AG04449 (cell line): ENCODE data around the gene TBC1D5.

Experiments used
- CTCF ChIA-PET: fragments of 350-600 bp; formaldehyde crosslinking; extraction: SDS; loops from one replicate; lab custom pipeline; 2021; ENCODE audit warnings: antibody characterized with exemption; lab: Yijun Ruan, JAX
- POLR2A ChIA-PET: fragments of 400-600, 350-600 bp; formaldehyde crosslinking; extraction: SDS; loops from one replicate; lab custom pipeline; 2020; ENCODE audit warnings: antibody characterized with exemption, inconsistent platforms; lab: Yijun Ruan, JAX
- DNase-seq: peaks from one replicate; pipeline ENCODE4 v3.0.0-alpha.2; 2010; ENCODE audit warnings: low read depth, low spot score
- H3K4me3 ChIP-seq: 2 replicates; pipeline ENCODE4 v1.5.1; 2011; ENCODE audit warnings: low read depth, mild to moderate bottlenecking, control low read depth, low read length
- TF ChIP-seq, protein P1 (sequence below): IDR thresholded peaks from one replicate; pipeline ENCODE4 v1.5.1; 2011; ENCODE audit warnings: mild to moderate bottlenecking, moderate library complexity, low read length, control low read depth, inconsistent platforms; ENCODE audit not compliant: insufficient read depth; ENCODE audit errors: missing control alignments

The TBC1D5 gene

GRCh38 chr3:17473761-17474160, 268.7 kb downstream of the TBC1D5 start:
- DNase-seq = no peak
- CTCF ChIA-PET = interaction anchor here (1.0 to 2.8 kb wide), 3 partner anchors 9 to 367 kb away, joined by 3 to 20 read pairs (median 3); no protein-coding TSS in a partner anchor
- POLR2A ChIA-PET = no interaction called here
- TF ChIP-seq, protein P1, sequence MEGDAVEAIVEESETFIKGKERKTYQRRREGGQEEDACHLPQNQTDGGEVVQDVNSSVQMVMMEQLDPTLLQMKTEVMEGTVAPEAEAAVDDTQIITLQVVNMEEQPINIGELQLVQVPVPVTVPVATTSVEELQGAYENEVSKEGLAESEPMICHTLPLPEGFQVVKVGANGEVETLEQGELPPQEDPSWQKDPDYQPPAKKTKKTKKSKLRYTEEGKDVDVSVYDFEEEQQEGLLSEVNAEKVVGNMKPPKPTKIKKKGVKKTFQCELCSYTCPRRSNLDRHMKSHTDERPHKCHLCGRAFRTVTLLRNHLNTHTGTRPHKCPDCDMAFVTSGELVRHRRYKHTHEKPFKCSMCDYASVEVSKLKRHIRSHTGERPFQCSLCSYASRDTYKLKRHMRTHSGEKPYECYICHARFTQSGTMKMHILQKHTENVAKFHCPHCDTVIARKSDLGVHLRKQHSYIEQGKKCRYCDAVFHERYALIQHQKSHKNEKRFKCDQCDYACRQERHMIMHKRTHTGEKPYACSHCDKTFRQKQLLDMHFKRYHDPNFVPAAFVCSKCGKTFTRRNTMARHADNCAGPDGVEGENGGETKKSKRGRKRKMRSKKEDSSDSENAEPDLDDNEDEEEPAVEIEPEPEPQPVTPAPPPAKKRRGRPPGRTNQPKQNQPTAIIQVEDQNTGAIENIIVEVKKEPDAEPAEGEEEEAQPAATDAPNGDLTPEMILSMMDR = no peak
- H3K4me3 ChIP-seq = no peak overlapping the region

- TF ChIP-seq, protein P1 = no peak
- H3K4me3 ChIP-seq = no peak overlapping the region
- CTCF ChIA-PET = interaction anchor here (3.4 kb wide), 1 partner anchor 372 kb away, joined by 19 read pairs; no protein-coding TSS in a partner anchor
- DNase-seq = no peak
- POLR2A ChIA-PET = no interaction called here
Observed at GRCh38 chr3:17469954-17470353, 272.5 kb downstream of the TBC1D5 start.

DNA sequence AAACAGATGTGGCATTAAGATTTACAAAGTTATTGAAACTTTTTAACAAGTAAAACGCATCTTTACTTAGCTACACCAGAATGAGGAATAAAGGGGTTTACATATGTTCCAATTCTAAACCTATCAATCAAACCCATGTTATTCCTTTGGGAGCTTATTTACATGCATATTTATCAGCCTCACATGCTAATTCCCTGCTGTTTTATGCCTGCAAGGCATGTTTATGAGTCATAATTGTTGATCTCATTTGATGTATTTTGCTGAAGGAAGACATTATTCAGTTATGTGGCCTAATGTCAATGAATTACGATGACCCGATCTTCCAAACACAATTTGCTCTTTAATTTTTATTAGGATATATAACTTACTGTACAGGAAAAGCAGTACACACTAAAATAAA, 272.9 kb downstream of the TBC1D5 start:
- no peak overlapping the region for H3K4me3 ChIP-seq
- ChIA-PET CTCF (interaction anchor here (3.4 kb wide), 1 partner anchor 372 kb away, joined by 19 read pairs; no protein-coding TSS in a partner anchor), POLR2A (no interaction called here)
- DNase-seq = no peak
- TF ChIP-seq, protein P1 = no peak

DNA sequence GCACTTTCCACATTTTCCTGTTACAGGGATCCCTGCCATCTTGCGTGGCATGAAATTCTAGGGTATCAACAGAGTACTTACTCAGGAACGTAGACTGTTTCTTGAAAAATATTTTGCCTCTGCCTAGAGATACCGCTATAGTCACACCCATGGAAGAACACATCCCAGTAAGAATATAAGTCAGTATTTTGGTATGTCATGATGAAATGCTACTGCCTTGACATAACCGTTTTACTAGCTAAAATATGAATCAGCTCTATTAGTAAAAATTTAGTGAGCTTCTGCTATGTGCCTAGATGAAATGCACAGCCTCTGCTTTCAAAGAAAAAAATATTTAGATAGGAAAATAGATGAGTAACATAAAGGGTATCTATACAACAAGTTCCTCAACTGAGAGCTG, 276.4 kb downstream of the TBC1D5 start:
- ChIA-PET CTCF (interaction anchor here (1.4 kb wide), 1 partner anchor 220 kb away, joined by 3 read pairs; no protein-coding TSS in a partner anchor), POLR2A (no interaction called here)
- no peak for DNase-seq
- H3K4me3 ChIP-seq = no peak overlapping the region
- TF ChIP-seq, protein P1 = no peak

DNA sequence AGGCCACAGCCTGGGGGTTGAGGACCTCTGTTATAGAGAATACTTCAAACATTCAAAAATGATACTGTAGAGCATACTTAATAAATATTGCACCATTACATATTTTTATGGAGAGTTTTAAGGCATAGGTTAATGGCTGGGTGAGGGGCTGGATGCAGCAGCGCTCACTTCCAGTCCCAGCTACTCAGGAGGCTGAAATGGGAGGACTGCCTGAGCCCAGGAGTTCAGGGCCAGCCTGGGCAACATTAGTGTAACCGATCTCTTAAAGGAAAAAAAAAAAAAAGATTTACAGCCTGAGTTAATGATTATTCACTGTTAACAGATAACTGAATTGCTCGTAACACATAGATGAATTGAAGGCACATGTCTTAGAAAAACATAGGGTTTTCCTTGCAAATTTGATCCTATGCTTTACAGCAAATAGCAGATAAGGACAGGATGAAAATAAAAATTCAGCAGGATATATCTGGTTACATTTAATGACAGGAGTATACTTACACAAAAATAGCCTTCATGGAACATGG, 282.9 kb downstream of the TBC1D5 start:
- H3K4me3 ChIP-seq = no peak overlapping the region
- no peak for DNase-seq
- TF ChIP-seq, protein P1 = no peak
- CTCF ChIA-PET = no interaction called here
- POLR2A ChIA-PET = no interaction called here

GRCh38 chr3:17456650-17457049, 285.8 kb downstream of the TBC1D5 start:
- no peak for DNase-seq
- TF ChIP-seq, protein P1 = no peak
- CTCF ChIA-PET = no interaction called here
- POLR2A ChIA-PET = no interaction called here
- no peak overlapping the region for H3K4me3 ChIP-seq
